ENCODE measurements around the gene MKRN1.
A peak's percentile ranks its signal among the peaks of the same experiment; 100 is the strongest.
"Not testable (repeated sequence)": the region's sequence is repeated elsewhere in the genome, so short reads cannot be mapped to it uniquely, and the experiment has no call there.

The MKRN1 gene

DNA sequence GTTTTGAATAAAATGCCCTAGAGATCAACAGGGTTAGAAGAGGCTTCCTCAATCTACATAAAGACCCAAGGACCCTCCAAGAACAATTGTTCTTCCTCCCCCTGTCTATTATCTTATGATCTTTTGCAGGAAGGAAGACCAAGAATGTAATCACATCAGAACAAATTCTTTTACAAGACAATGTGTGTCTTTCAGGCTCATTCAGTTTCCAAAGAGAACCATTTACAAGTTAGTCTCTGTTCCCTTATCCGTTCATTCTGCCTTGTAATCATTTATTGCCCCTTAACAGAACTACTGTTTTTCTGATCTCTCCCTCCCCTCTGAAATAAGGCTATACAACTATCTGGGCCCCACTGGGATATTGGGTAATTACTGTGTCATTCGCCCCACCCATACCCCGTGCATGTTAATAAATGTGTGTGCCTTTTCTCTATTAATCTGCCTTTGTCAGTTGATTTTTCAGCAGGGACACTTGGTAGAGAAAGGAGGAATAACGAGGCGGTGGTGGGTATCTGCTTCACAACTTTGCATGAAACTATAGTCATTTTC, 5.7 kb upstream of the MKRN1 start:
- DNase-seq, result no peak

DNA sequence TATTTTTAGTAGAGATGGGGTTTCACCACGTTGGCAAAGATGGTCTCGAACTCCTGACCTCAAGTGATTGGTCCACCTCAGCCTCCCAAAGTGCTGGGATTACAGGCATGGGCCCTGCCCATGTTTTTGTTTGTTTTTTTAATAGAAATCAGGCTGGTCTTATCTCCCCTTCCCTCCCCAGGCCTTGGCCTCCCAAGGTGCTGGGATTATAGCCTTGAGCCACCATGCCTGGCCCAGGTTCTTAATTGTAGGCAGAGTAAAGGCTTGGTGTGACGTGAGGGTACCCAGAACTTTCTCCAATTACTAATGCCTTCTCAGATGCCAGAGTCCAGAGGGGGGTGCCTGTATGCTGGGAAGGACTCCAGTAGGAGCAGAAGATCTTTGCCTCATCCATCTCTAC, 5.2 kb upstream of the MKRN1 start:
- no peak for DNase-seq

DNA sequence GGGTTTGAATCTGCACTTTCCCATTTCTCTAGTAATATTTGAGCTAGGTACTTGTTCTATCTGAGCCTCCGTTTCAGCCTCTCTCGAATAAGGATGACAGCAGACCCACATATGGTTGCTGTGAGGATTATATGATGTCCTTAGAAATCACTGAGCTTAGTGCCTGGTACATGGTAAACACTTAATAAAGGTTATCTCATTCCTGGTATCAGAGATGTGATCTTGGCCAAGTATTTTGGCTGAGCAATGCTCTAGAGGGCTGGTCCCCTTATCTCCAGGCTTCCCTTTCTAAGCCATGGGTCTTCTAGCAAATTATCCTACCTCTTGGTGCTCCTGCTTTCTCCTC, 407 bp upstream of the MKRN1 start:
- DNase-seq, result no peak

DNA sequence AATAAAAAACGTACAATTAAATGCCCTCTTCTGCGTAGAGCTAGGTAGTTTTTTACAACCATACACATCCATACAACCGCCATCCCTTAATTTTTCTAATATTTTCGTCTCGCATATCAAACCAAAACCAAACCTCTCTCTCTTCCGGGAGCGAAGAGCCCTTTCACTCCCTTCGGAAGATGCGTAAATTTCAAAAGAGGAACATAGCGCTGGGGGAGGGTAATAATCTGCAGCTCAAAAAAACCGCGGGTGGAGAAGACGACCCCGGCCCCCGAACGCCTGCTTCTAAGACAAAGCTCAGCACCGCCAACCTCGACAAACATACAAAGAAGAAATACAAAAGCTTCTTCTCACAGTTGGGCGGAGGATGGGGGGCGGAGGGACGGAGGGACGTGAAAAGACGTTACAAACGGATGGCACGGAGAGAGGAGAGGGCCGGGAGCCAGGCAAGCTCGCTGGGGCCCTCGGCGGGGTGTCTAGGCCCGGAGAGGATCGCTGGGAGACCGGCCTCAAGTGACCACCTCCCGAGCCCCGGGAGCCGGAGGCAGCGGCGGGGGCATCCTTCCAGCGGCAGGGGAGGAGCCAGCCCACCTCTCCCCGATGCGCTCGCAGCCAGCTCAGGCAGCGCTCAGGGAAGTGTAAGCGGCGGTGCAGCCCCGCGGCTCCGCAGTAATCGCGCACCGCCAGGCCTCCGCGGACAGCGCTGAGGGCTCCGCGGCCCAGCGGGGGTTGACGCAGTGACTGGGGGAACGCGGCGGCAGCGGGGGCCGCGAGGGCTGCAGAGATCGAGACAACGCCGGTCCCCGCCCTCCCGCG, 851 bp downstream of the MKRN1 start:
- peak in 1 of 2 experiments; percentile 23 for DNase-seq

DNA sequence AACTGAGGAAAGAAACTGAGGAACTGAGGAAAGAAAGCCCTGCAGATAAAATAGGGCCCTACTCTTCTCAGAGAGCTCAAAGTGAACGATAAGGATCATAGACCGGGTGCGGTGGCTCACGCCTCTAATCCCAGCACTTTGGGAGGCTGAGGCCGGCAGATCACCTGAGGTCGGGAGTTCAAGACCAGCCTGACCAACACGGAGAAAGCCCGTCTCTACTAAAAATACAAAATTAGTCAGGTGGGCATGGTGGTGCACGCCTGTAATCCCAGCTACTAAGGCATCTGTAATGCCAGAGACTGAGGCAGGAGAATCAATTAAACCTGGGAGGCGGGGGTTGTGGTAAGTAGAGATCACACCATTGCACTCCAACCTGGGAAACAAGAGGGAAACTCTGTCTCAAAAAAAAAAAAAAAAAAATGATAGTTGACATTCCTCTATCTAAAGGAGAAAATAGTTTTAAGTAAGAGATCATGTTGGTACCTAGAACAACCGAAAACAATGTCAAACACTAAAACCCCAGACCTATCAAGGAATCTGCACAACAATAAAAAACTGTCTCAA, 2.5 kb downstream of the MKRN1 start:
- DNase-seq, result no peak

DNA sequence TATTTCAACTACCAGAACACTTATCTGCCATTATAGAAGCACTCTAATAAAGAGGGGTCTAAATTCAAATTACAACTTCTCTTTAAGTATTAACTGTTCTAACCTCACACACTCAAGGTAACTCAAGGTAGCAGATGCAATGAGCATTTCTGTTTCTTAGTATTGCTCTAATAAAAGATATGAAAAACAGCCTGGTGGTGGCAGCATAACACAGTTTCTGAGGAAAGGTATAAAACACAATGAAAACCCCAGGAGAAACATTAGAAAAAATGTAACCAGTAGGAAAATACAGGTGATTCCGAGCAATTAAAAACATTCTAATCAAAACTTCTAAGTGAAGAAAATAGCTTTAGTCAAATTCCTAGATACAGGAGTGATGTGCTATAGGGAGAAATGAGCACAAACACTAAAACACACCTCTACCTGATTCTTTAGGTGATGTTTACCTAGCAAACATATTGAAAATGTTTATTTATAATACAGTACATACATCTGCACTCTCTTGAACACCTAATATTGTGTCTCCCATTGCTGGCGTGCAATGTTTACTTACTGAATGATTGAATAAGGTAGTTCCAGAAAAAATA, 3.5 kb downstream of the MKRN1 start:
- peak; percentile 43 to 53 for DNase-seq

DNA sequence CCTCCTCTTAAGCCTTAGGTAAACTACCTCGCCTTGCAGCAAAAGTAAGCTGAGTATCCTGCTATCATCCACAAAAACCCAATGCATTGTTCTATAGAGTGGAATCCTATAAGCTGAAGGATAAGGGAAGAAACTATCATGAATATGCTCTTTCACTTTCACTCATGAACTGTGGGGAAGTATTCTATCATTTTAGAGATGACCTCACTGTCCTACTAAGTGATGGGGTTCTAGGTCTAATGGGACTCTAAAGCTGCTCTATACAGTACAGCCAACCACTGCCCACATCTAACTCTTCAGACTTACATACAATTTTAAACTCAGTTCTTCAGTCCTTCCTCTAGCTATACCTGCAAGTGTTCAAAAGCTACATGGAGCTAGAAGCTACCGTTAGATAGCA, 16.2 kb downstream of the MKRN1 start:
- no peak for DNase-seq

DNA sequence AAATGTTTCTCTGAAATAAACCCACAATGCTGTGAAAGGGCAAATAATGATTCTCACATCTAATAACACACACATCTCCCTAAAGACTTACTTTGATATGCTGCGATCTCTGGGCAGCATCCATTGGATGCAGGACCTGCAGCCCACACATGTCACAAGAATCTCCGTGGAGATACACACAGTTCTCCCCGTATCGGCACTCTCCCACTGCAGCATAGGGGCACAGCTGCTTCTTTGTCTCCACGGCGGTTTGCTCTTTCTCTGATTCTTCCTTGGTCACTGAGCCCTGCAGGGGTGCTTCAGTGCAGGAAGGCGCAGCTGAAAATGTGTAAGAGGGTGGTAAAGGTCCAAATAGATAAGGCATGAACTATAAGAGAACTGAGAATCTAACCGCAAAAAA, 20.4 kb downstream of the MKRN1 start:
- DNase-seq, result no peak

DNA sequence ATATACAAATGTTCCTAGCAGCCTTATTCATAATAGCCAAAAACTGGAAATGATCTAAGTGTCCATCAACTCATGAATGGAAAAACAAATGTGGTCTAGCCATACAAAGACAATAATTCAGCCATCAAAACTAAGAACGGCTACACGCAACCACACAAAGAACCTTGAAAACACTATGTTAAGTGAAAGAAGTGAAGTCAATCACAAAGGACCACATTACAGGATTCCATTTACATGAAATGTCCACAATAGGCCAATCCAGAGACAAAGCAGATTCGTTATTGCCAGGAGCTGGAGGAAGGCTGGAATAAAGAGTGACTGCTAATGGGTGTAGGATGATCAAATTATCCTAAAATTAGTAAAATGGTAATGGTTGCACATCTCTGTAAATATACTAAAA, 21.1 kb downstream of the MKRN1 start:
- DNase-seq, result no peak

DNA sequence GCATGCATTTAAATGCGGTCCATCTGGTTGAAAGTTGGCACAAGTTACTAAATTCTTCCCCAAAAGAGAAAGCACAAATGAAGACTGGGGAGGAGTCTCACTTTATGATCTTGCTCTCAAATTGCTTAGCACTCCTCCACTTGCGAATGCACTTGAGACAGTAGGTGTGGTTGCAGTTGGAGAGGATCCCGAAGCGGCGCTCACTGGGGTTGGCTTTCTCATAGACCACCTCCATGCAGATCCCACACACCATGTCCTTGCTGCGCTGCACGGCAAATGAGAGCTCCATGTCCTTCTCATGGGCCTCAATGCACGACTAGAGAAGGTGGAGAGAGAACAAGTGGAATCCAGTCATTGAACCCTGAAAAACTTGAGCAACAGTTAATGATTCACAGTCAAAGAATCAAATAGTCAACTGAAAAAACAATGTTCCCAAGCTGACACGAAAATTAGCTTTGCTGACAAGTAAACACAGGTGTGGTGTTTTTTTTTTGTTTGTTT, 22.7 kb downstream of the MKRN1 start:
- no peak for DNase-seq

DNA sequence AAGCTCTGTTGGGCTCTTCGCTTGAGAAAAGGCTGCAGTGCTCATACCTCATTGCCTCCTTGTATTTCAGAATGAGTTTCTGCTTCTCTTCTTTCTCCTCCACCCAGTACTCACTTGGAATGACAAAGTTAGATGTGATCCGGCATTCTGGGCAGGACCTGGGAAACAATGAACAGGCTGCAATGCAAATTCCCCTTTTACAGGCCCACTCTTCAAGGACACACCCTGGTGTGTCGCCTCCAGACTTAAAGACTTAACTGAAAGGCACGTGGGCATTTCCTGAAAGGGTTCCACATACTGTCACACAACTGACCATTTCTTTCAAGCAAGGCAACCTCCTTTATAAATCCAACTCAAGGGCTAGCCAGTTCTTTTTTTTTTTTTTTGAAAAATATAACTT, 23.6 kb downstream of the MKRN1 start:
- DNase-seq, result no peak

DNA sequence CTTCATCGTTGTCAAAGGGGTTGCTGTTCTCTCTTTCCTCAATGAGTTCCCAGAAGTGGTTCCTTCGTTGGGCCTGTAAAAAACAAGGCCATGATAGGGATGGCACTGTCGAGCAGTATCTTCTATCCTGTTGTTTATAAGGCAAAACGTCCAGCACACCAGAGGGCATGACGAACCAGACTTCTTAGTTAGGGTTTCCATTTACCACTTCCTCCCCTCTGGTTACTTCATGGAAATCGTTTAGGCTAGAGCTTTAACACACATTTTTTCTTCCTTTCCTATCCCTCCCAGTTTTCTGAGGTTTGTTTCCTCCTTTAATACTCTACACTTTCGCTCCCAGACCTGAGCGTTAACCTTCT, 24.7 kb downstream of the MKRN1 start:
- DNase-seq, result no peak

DNA sequence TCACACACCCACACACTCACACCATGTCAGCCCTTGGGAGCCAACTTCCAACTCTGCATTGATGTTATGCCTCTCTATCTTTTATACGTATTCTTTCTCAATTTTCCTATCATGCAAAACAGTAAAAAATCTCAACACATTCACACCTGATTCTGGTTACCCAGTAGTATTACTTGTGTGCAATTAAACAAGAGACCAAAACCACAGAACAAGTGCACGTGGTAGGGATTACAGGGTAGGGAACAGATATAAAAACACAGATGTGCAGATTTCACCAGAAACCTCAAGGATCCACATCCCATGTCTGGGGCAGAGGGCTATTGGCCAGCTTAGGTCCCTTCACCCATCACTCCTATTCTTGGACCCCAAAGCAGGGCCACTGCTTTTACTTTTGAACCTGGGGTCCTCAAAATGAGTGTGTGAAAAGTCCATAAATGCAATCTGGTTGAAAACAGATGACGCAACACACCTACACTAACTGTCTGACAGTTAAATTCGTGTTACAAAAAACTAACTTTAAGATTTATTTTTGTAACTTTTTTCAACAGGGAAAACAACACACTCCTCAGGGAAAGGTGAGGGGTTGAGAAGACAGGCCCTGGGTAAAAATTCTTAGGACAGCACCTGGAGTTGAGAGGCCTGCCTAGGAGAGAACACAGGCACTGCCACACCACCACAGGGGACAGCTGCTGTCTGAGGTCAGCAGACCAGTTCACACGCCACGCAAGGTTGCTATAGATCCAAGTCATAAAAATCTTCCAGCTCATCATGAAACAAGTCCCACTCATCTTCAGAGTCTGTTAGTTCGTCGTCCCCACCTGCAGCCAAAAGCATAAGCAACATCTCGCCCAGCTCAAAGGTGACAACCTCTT, 25.3 kb downstream of the MKRN1 start:
- not testable (repeated sequence) for DNase-seq

DNA sequence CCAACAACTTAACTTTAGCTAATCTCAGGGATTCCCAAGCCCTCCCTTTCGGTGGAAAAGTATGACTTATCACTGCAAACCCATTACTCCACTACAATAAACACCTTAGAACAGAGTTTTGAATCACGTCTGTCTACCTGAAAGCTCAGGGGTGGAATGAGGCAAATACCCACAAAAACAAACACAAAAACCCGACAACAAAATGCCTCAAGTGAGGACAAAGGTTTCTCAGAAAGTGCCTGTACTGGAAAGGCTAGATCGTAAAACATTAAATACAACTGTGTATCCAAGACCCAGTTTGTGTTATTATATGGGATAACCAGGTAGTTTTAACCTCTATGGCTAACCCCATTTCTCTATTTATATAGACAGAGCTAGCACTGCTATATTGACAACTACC, 26.0 kb downstream of the MKRN1 start:
- no peak for DNase-seq

DNA sequence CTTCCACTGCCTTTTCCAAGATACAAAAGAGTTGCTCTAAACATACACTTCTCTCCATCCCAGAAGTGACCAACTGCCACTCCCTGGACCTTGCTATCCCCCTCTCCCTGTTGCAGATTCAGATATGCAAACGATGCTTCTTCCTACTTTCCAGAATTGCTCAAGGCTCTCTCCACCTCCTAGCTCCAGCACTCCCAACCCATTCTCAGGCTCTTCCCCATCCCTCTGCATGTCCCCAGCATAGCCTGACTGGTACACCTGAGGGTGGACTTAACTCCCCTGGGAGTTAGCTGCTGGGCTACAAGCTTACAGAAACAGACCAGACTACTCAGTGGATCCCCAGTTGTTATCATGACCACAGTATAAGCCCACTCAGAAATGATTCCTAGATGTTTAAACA, 27.6 kb downstream of the MKRN1 start:
- DNase-seq, result no peak

DNA sequence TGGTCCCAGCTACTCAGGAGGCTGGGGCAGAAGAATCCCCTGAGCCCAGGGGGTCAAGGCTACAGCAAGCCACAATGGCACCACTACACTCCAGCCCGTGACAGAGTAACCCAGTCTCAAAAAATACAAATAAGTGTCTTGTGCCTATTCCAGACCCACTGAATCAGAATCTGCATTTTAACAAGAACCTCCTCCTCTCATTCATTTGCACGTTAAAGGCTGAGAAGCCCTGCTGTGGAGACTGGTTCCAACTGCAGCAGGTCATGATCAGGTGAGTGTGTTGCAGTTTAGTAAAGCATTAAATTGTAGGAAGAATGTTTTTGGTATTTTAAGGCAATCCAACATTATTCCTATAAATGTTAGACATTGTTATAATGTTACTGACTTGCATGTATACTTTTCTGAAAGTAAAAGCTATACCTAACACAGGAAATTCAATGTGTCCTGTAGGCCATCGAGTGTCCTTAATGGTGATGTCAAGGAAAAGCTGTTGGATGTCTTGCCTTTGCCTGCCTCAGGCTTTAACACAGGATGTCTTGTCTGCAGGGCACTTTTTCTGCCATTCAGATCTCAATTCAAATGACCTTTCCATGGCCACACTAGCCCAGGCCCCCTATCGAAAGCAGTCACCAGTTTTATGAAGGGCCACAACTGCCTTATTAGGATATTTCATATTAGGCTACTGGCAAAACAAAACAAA, 30.4 kb downstream of the MKRN1 start:
- no peak for DNase-seq

DNA sequence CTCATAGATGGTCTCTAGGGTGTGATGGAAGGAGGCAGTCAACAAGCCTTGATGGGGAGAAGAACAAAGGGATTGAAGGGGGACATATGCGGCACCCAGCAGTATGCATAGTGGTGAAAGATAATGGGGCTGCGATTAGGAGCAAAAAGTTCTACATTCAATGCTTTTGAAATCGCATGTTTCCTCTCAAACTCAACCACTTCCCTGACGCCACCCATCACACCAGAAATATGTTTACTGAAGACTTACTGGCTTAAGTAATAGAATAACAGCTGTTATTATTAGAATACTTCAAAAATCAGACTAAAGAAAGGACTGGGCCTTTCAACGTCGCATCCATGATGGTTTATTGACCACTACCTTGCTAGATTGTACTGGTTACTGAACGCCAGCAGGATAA, 31.5 kb downstream of the MKRN1 start:
- DNase-seq, result no peak

DNA sequence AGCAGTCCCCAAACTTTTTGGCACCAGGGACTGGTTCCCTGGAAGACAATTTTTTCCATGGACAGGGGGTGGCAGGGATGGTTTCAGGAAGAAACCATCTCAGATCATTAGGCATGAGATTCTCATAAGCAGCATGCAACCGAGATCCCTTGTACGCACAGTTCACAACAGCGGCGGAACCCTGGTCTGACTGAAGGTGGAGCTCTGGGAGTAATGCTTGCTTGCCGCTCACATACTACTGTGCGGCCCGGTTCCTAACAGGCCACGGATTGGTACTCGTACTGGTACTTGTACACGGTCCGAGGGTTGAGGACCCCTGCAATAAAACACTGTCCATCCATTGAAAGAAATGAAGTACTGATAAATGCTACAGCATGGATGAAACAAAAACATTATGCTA, 32.8 kb downstream of the MKRN1 start:
- no peak for DNase-seq

DNA sequence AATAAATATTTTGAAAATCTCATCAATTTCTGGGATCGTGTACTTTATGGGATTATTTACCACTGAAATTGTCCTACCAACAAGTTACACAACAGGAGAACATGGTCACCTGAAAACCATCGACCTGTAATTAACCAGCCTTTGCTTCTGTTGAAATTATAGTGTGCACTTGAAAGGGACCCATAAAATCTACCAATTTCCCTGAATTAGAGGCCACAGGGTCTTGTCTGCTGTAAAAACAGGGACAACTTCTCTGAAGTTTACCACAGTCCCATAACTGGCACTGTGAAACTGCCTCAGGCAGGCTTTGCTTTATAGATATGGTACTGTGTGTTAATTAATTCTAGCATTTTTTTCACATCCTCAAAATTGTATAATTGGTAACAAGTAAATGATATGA, 37.8 kb downstream of the MKRN1 start:
- no peak for DNase-seq

DNA sequence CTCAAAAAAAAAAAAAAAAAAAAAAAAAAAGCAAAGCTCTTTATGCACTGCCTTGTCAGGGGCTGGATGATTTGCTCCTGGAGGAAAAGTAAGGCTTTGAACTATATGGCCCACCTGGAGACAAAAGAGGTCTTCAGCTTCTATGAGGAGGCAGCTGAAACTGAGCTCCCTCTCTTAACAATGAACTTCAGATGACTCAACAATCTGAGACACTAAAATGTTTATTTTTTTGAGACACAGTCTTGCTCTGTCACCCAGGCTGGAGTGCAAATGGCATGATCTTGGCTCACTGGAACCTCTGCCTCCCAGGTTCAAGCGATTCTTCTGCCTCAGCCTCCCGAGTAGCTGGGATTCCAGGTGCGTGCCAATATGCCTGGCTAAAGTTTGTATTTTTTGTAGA, 38.7 kb downstream of the MKRN1 start:
- no peak for DNase-seq

DNA sequence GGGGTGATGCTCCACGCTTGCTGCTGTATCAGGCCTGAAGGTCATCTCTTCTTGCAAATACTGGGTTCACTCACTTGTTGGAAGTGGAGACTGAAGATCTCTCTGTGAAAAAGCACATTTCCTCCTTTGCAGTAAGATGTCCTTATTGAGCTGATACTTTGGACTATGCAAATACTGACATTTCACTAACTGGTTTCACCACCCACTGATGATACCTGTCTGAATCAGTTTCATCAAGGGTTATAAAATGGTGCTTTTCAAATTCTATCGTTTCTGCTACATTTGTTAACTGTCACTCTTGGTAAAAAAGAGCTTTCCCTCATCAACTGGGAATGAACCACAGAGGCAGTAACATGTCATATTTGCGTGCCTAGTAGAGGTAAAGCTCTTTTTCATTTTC, 39.9 kb downstream of the MKRN1 start:
- DNase-seq, result no peak

DNA sequence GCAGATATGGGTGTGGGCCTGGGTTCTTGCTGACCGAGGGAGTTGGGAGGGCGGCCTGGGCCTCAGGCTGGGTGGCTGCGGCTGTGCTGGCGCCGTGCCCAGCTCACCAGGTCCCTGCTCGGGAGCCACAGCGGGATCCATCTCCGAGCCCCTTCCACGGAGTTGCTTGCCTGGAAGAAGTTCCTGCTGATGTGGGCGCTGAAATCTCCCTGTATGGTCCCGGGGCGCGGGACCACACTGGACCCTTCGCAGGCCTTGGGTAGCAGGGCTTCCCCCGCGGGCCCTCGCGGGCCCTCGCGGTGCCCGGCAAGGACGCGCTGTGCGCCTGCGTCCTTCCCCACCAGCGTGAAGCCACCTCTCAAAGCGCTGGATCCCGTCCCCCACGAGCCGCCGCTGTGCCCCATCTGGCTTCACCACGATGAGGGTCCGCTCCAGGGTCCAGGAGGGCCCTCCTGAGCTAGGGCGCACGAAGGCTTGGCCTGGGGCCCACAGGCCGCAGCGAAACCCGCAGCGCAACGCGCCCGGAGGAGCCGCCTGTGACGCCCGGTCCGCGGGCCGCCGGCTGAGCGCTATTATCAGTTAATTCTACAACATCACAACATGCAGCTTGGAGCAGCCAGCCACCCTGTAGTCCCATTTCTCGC, 43.9 kb downstream of the MKRN1 start:
- no peak for DNase-seq
